Breast epithelium (tissue), 4 donors: ENCODE data around the gene ADM2. TPM values are rescaled to one million over a fixed set of nuclear protein-coding genes. Genes with fewer than 3 reads are reported as not detected.

Experiments
- DNase-seq, 2 donors: peaks; one replicate each; pipeline ENCODE4 v3.0.0-alpha.2; 2019; ENCODE audit warnings: low spot score in 2 of 2
- H3K27ac ChIP-seq, 2 donors: fragments of 200-600 bp; sonication (generic) in 1 of 2; one replicate each; pipeline ENCODE4 v1.5.1; 2016 to 2019; ENCODE audit warnings: mild to moderate bottlenecking in 1 of 2
- H3K27me3 ChIP-seq, 2 donors: fragments of 200-600 bp; sonication (generic) in 1 of 2; one replicate each; pipeline versions ENCODE4 v1.5.1 to v1.6.0; 2017 to 2019; ENCODE audit warnings: control low read depth in 1 of 2, mild to moderate bottlenecking in 1 of 2
- H3K36me3 ChIP-seq: fragments of 200-600 bp; one replicate; pipeline ENCODE4 v1.5.1; 2019
- H3K4me1 ChIP-seq, 2 donors: fragments of 200-600 bp; sonication (generic); one replicate each; pipeline ENCODE4 v1.5.1; 2016 to 2019; ENCODE audit warnings: control low read depth in 1 of 2
- H3K4me3 ChIP-seq, 3 donors: fragments of 200-600 bp; sonication (generic); 1 replicate in 2 of 3; 2 replicates in 1 of 3; pipeline ENCODE4 v1.5.1; 2016 to 2019; ENCODE audit warnings: mild to moderate bottlenecking in 3 of 3, moderate library complexity in 2 of 3
- H3K9me3 ChIP-seq, 2 donors: fragments of 200-600 bp; sonication (generic) in 1 of 2; one replicate each; pipeline ENCODE4 v1.5.1; 2016 to 2019; ENCODE audit warnings: control low read depth in 1 of 2
- POLR2A ChIP-seq: fragments of 450-650 bp; IDR thresholded peaks from one replicate; pipeline ENCODE4 v1.6.1; 2016; ENCODE audit warnings: antibody characterized with exemption, mild to moderate bottlenecking, moderate library complexity
- POLR2AphosphoS5 ChIP-seq, 3 donors: sonication (generic); formaldehyde crosslinking; IDR thresholded peaks; one replicate each; pipeline ENCODE4 v1.6.1; 2017; ENCODE audit warnings: antibody characterized with exemption in 3 of 3
- intact Hi-C: fragments of 100-400 bp; cut with DNase I; formaldehyde crosslinking; loops from one replicate; pipeline ENCODE4 v1.15.1; 2023; ENCODE audit warnings: low total_unique reads
- total RNA-seq, 3 donors: library from RNA; depleted of rRNA; stranded (reverse); fragments of >200 nt; gene quantifications; one replicate each; pipeline ENCODE4 v1.1.0, GENCODE V29; 2016
- TF ChIP-seq, protein P1 (sequence below), 3 donors: fragments of 450-650 bp; IDR thresholded peaks; one replicate each; pipeline ENCODE4 v1.5.1; 2016 to 2017; ENCODE audit warnings: antibody characterized with exemption in 3 of 3, mild to moderate bottlenecking in 3 of 3, moderate library complexity in 3 of 3

ADM2 gene
- total RNA-seq, 3 donors from 2014 or later: 0.59 to 0.98 TPM; not detected in 1

GRCh38 chr22:50488006-50488677 is 6.8 kb downstream of the ADM2 start:
- TF ChIP-seq POLR2AphosphoS5 (IDR thresholded peaks at IDR 0.05) (no peak), POLR2A (no peak)
- TF ChIP-seq, protein P1, sequence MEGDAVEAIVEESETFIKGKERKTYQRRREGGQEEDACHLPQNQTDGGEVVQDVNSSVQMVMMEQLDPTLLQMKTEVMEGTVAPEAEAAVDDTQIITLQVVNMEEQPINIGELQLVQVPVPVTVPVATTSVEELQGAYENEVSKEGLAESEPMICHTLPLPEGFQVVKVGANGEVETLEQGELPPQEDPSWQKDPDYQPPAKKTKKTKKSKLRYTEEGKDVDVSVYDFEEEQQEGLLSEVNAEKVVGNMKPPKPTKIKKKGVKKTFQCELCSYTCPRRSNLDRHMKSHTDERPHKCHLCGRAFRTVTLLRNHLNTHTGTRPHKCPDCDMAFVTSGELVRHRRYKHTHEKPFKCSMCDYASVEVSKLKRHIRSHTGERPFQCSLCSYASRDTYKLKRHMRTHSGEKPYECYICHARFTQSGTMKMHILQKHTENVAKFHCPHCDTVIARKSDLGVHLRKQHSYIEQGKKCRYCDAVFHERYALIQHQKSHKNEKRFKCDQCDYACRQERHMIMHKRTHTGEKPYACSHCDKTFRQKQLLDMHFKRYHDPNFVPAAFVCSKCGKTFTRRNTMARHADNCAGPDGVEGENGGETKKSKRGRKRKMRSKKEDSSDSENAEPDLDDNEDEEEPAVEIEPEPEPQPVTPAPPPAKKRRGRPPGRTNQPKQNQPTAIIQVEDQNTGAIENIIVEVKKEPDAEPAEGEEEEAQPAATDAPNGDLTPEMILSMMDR (IDR thresholded peaks at IDR 0.05): no peak
- no peak for DNase-seq
- Histone ChIP-seq H3K4me3 (no peak overlapping the region), H3K9me3 (no peaks in the 10 kb centered on the region), H3K4me1 (no peaks in the 10 kb centered on the region), H3K27ac (no peak overlapping the region), H3K36me3 (no peaks in the 10 kb centered on the region), H3K27me3 (peaks cover 0 to 2% of the 10 kb centered on the region in 2 donors)
- intact Hi-C loops: no loop called here

DNA sequence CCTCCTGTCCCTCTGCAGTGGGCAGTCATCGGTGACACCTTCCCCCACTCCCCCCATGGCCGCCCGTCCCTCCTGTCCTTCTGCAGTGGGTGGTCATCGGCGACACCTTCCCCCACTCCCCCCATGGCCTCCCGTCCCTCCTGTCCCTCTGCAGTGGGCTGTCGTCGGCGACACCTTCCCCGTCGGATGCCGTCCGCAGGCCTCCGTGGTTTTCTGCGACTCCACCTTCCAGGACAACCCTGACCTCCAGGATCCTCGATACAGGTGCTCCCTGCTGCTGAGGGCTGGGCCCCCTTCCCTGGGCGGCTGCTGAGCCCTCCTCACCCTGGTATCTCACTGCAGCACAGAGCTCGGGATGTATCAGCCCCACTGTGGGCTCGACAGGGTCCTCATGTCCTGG is 7.5 kb downstream of the ADM2 start:
- DNase-seq: no peak
- Histone ChIP-seq H3K4me1 (no peaks in the 10 kb centered on the region), H3K4me3 (no peak overlapping the region), H3K27ac (no peak overlapping the region), H3K9me3 (no peaks in the 10 kb centered on the region), H3K27me3 (no peaks in the 10 kb centered on the region), H3K36me3 (no peaks in the 10 kb centered on the region)
- no peak for TF ChIP-seq POLR2AphosphoS5 (IDR thresholded peaks at IDR 0.05)
- TF ChIP-seq POLR2A: no peak
- TF ChIP-seq, protein P1 (IDR thresholded peaks at IDR 0.05): no peak
- intact Hi-C loops: no loop called here

DNA sequence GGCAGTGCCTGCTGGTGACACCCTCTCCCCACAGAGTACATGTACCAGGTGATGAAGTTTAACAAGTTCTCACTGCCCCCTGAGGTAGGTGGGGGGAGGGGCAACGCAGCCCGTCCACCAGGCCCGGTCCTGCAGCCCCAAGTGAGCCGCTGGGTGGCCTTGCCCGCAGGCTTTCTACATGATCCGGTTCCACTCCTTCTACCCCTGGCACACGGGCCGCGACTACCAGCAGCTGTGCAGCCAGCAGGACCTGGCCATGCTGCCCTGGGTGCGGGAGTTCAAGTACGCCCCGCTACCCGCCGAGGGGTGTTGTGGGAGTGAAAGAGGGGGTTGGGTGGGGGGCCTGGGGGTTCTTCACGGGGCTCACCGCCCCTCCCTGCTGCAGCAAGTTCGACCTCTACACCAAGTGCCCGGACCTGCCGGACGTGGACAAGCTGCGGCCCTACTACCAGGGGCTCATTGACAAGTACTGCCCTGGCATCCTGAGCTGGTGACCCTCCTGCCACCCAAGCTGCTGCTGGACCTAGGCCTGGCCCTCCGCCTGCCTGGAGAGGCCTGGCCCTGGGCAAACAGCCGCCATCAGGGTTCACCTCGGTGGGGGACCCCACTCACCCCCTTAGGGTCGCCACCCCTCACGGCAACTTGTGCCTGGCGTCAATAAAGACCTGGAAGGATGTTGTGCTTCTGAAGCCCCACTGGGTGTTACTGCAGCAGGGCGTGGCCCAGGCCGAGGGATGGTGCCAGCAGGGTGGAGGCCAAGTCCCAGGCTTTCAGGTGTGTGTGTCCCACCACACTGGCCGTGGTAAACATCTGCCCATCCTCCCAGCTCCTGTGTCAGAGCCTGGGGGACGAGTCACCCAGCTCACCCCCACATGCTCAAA is 8.3 kb downstream of the ADM2 start:
- DNase-seq: no peak
- TF ChIP-seq POLR2A (no peak), POLR2AphosphoS5 (IDR thresholded peaks at IDR 0.05) (no peak)
- TF ChIP-seq, protein P1 (IDR thresholded peaks at IDR 0.05): no peak
- no peaks in the 10 kb centered on the region for H3K9me3 ChIP-seq
- no peak overlapping the region for H3K4me3 ChIP-seq
- H3K27me3 ChIP-seq: no peaks in the 10 kb centered on the region
- H3K36me3 ChIP-seq: no peaks in the 10 kb centered on the region
- no peak overlapping the region for H3K27ac ChIP-seq
- H3K4me1 ChIP-seq: no peaks in the 10 kb centered on the region
- intact Hi-C loops: no loop called here

DNA sequence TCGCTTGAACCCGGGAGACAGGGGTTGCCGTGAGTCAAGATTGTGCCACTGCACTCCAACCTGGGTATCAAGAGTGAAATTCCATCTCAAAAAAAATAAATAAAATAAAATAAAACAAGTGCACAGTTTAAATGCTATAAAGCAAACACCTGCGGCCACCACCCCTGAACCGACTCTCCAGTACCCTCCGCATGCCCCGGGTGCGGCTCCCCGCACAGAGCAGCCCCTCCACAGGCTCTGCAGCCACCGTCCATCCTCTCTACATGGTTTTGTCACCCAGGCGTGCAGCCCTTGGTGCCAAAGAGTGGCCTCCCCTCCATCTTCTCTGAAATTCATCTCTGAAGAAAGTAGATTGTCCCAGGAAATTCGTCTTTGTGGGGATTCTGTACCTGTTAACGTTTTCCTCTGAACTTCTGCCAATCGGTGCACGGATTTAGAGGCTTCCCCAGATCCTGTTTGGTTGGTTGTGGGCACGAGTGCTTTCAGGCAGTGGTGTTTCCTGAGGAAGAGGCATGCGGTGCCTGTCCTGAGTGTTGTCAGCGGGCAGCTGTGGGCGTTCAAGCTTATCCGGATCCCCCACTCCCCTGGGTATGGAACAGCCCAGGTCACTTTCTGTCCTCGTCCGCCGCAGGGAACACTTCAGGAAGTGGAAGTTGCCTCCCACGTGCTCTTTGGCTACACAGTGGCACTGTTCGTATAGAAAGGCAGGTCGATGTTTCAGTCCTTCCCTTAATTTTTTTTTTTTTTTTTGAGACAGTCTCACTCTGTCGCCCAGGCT is 9.4 kb downstream of the ADM2 start:
- no peaks in the 10 kb centered on the region for H3K4me1 ChIP-seq
- H3K27ac ChIP-seq: no peak overlapping the region
- H3K4me3 ChIP-seq: no peak overlapping the region
- H3K36me3 ChIP-seq: no peaks in the 10 kb centered on the region
- intact Hi-C loops: no loop called here
- H3K27me3 ChIP-seq: no peaks in the 10 kb centered on the region
- no peaks in the 10 kb centered on the region for H3K9me3 ChIP-seq
- TF ChIP-seq POLR2A (no peak), POLR2AphosphoS5 (IDR thresholded peaks at IDR 0.05) (no peak)
- TF ChIP-seq, protein P1 (IDR thresholded peaks at IDR 0.05): no peak
- DNase-seq: no peak
